ENCODE measurements around the gene PRKCA. TPM values are rescaled to one million over a fixed set of nuclear protein-coding genes. Genes with fewer than 3 reads are reported as not detected.

PRKCA gene
- total and polyA plus RNA-seq, 4 experiments from 2014 or later: 1.1 to 107 (median 56.1) TPM

DNA sequence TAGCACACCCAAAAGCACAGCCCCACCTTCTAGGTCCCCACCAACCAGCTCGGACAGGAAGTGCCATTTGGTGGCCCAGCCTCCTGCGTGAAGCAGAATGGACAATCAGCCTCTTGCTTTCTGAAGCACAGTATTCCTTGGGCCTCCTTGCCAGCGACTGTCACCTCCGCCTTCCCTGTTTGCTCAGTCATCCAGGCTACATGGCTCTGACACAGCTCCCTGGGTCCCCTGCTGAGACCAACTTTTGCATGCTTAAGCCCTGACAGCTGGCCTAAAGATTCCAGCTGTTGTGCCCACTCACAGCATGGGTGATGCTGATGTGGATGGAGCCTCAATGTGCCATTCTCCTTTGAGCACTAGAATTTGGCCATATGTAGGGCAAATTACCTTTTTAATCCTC is 528.0 kb downstream of the PRKCA start:
- H3K27me3 Mint-ChIP-seq: peaks cover 47 to 66% of the 10 kb centered on the region in 2 donors
- H3K27ac Mint-ChIP-seq: peak overlapping the region in 1 of 7 donors; percentile 19
- POLR2A ChIA-PET (ENCODE audit: partially characterized antibody): no interaction called here
- H3K36me3 Mint-ChIP-seq: peaks cover 0 to 3% of the 10 kb centered on the region in 2 donors
- H3K27ac ChIP-seq (ENCODE audit: low read depth, low read length): no peak overlapping the region
- H3K36me3 ChIP-seq (ENCODE audit: insufficient read depth, low read length): no peaks in the 10 kb centered on the region
- no peak overlapping the region for H3K4me3 Mint-ChIP-seq
- no peak overlapping the region for H3K4me3 ChIP-seq (ENCODE audit: low read length in 2 of 2)
- peaks cover 13% of the 10 kb centered on the region for H3K27me3 ChIP-seq (ENCODE audit: insufficient read depth, low read length)
- intact Hi-C loops (cut with micrococcal nuclease): no loop called here
- H3K4me1 ChIP-seq (ENCODE audit: insufficient read depth, low read length): no peaks in the 10 kb centered on the region
- H3K9me3 Mint-ChIP-seq: peaks cover 0 to 10% (median 4%) of the 10 kb centered on the region in 8 donors
- H3K9me3 ChIP-seq (ENCODE audit: control insufficient read depth in 1 of 2, low read length in 2 of 2): no peaks in the 10 kb centered on the region
- DNase-seq: no peak
- CTCF ChIA-PET (ENCODE audit: partially characterized antibody): no interaction called here
- peaks cover 0 to 4% (median 0%) of the 10 kb centered on the region in 4 donors for H3K4me1 Mint-ChIP-seq

DNA sequence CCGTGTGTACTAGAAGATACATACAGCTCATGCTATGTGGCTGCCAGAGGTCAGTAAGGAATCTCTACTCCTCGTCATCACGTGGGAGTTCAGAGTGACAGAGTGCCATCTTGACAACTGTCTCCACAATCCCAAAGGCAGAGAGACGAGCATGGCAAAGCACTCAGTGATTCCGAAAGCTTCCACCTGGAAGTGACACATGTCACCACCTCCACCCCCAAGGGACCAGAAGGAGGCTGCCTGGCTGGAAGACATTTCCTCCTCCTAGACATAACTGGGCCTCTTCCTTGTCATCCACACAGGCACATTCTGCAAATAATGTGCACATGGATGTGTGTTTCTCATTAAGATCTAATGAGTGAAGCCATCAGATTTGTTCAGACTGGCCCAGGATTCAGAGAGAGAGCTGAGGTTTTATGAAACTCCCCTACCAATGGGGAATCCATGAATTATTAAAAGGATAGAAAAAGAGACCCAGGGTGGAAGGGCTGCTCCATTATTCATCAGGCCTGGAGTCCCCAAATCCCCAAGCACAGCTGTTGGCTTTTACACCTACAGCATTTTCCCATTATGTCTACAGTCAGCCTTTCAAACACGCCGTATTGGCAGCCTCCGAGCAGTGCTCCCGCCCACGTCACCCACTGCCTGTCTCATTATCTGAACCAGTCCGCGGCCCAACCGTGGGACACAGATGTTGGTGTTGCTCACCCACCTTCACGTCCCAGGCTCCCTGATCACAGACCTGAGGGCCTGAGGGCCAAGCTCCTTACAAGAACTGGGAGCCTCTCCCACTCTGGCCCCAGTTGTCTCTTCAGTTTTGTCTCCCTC is 529.2 kb downstream of the PRKCA start:
- Mint-ChIP-seq H3K36me3 (peaks cover 0 to 3% of the 10 kb centered on the region in 2 donors), H3K27me3 (peaks cover 49 to 69% of the 10 kb centered on the region in 2 donors), H3K4me1 (peaks cover 0 to 4% (median 0%) of the 10 kb centered on the region in 4 donors), H3K27ac (no peak overlapping the region), H3K9me3 (peaks cover 0 to 10% (median 4%) of the 10 kb centered on the region in 8 donors), H3K4me3 (no peak overlapping the region)
- Histone ChIP-seq H3K4me1 (ENCODE audit: insufficient read depth, low read length) (no peaks in the 10 kb centered on the region), H3K27ac (ENCODE audit: low read depth, low read length) (no peak overlapping the region), H3K27me3 (ENCODE audit: insufficient read depth, low read length) (peaks cover 13% of the 10 kb centered on the region), H3K9me3 (ENCODE audit: control insufficient read depth in 1 of 2, low read length in 2 of 2) (no peaks in the 10 kb centered on the region), H3K4me3 (ENCODE audit: low read length in 2 of 2) (no peak overlapping the region), H3K36me3 (ENCODE audit: insufficient read depth, low read length) (no peaks in the 10 kb centered on the region)
- intact Hi-C loops (cut with micrococcal nuclease): no loop called here
- no peak for DNase-seq
- ChIA-PET CTCF (ENCODE audit: partially characterized antibody) (no interaction called here), POLR2A (ENCODE audit: partially characterized antibody) (no interaction called here)

- POLR2A ChIA-PET (ENCODE audit: partially characterized antibody): no interaction called here
- no peak overlapping the region for H3K4me3 Mint-ChIP-seq
- H3K9me3 ChIP-seq (ENCODE audit: control insufficient read depth in 1 of 2, low read length in 2 of 2): no peaks in the 10 kb centered on the region
- peaks cover 0 to 4% (median 0%) of the 10 kb centered on the region in 4 donors for H3K4me1 Mint-ChIP-seq
- intact Hi-C loops (cut with micrococcal nuclease): no loop called here
- no peak overlapping the region for H3K4me3 ChIP-seq (ENCODE audit: low read length in 2 of 2)
- DNase-seq: no peak
- peaks cover 57 to 70% of the 10 kb centered on the region in 2 donors for H3K27me3 Mint-ChIP-seq
- H3K9me3 Mint-ChIP-seq: peaks cover 0 to 10% (median 2%) of the 10 kb centered on the region in 8 donors
- no peak overlapping the region for H3K27ac ChIP-seq (ENCODE audit: low read depth, low read length)
- H3K36me3 Mint-ChIP-seq: peaks cover 0 to 3% of the 10 kb centered on the region in 2 donors
- H3K4me1 ChIP-seq (ENCODE audit: insufficient read depth, low read length): no peaks in the 10 kb centered on the region
- CTCF ChIA-PET (ENCODE audit: partially characterized antibody): no interaction called here
- no peaks in the 10 kb centered on the region for H3K36me3 ChIP-seq (ENCODE audit: insufficient read depth, low read length)
- H3K27me3 ChIP-seq (ENCODE audit: insufficient read depth, low read length): peaks cover 13% of the 10 kb centered on the region
- no peak overlapping the region for H3K27ac Mint-ChIP-seq
These were observed 530.8 kb downstream of the PRKCA start for GRCh38 chr17:66833201-66833600.

DNA sequence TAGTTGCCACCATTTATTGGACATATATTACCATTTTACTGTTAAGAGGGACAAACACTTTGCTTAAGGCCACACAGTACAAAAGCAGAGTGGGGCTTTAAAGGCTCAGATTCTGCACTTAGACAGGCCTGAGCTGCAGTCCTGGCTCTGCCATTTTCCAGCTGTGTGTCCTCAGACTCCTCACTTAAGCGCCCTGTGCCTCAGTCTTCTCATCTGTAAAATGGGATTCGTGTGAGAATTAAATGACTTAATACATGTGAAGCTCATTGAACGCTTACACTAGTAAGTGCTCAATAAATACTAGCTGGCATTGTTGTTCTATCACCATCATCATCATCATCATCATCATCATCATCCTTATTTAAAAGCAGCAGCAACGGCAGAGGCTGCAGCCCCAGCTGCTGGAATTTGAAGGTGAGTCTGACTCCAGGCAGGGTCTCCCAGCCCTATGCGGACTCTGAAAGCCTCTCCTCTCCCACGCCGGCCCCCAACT is 532.1 kb downstream of the PRKCA start:
- H3K4me3 Mint-ChIP-seq: peak overlapping the region in 1 of 8 donors; percentile 3
- H3K4me3 ChIP-seq (ENCODE audit: low read length in 2 of 2): no peak overlapping the region

DNA sequence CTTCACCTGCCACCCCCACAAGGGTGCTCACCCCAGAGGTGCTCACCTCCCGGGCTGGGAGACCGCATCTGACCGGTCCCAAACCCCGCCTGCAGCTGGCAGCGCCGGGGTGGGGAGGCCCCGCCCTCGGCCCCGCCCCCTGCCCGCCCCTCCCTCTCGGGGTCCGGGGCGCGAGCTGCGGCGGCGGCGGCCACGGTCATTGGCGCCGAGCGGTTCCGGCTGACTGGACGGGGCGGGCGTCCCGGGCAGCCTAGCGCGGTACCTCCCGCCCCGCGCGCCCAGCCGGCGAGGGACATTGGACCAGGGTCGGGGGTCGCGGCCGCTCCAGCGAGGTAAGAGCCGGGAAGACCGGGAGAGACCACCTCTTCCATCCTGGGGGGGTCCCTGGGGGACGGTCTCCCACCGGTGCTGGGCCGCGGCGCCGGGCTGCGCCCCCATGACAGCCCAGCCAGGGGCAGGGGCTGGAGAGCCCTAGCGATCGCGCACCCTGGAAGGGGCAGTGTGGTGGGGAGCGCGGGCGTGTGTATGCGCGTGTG is 532.6 kb downstream of the PRKCA start, which contains the start of gene CACNG5:
TSS of gene CACNG5 (plus strand) at position 199 of the 536 bp plus-strand sequence. CDS start 42,216 bp downstream, outside the sequence.
- H3K4me1 Mint-ChIP-seq: no peaks in the 10 kb centered on the region
- no peaks in the 10 kb centered on the region for H3K4me1 ChIP-seq (ENCODE audit: insufficient read depth, low read length)
- H3K27me3 Mint-ChIP-seq: peaks cover 51 to 56% of the 10 kb centered on the region in 2 donors
- intact Hi-C loops (cut with micrococcal nuclease): no loop called here
- no peak for DNase-seq
- H3K36me3 Mint-ChIP-seq: no peaks in the 10 kb centered on the region
- no peak within 1 kb of the TSS for H3K27ac ChIP-seq (ENCODE audit: low read depth, low read length)
- H3K27me3 ChIP-seq (ENCODE audit: insufficient read depth, low read length): peaks cover 9% of the 10 kb centered on the region
- no peak within 1 kb of the TSS for H3K27ac Mint-ChIP-seq
- H3K9me3 ChIP-seq (ENCODE audit: control insufficient read depth in 1 of 2, low read length in 2 of 2): no peaks in the 10 kb centered on the region
- POLR2A ChIA-PET (ENCODE audit: partially characterized antibody): no interaction called here
- H3K4me3 ChIP-seq (ENCODE audit: low read length in 2 of 2): no peak within 1 kb of the TSS
- H3K36me3 ChIP-seq (ENCODE audit: insufficient read depth, low read length): no peaks in the 10 kb centered on the region
- CTCF ChIA-PET (ENCODE audit: partially characterized antibody): no interaction called here
- H3K9me3 Mint-ChIP-seq: peaks cover 0 to 4% (median 0%) of the 10 kb centered on the region in 8 donors
- H3K4me3 Mint-ChIP-seq: peak within 1 kb of the TSS in 1 of 8 donors; percentile 3

More for the DNA sequence above, 532.1 kb downstream of the PRKCA start:
- intact Hi-C loops (cut with micrococcal nuclease): no loop called here
- Histone ChIP-seq H3K9me3 (ENCODE audit: control insufficient read depth in 1 of 2, low read length in 2 of 2) (no peaks in the 10 kb centered on the region), H3K27ac (ENCODE audit: low read depth, low read length) (no peak overlapping the region), H3K4me1 (ENCODE audit: insufficient read depth, low read length) (no peaks in the 10 kb centered on the region), H3K27me3 (ENCODE audit: insufficient read depth, low read length) (peaks cover 13% of the 10 kb centered on the region), H3K36me3 (ENCODE audit: insufficient read depth, low read length) (no peaks in the 10 kb centered on the region)
- ChIA-PET CTCF (ENCODE audit: partially characterized antibody) (no interaction called here), POLR2A (ENCODE audit: partially characterized antibody) (no interaction called here)
- Mint-ChIP-seq H3K27ac (no peak overlapping the region), H3K36me3 (no peaks in the 10 kb centered on the region), H3K9me3 (peaks cover 0 to 6% (median 0%) of the 10 kb centered on the region in 8 donors), H3K27me3 (peaks cover 54 to 61% of the 10 kb centered on the region in 2 donors), H3K4me1 (no peaks in the 10 kb centered on the region)
- no peak for DNase-seq

GRCh38 chr17:66835476-66835875 is 533.1 kb downstream of the PRKCA start:
- Histone ChIP-seq H3K36me3 (ENCODE audit: insufficient read depth, low read length) (no peaks in the 10 kb centered on the region), H3K9me3 (ENCODE audit: control insufficient read depth in 1 of 2, low read length in 2 of 2) (no peaks in the 10 kb centered on the region), H3K4me3 (ENCODE audit: low read length in 2 of 2) (no peak overlapping the region), H3K4me1 (ENCODE audit: insufficient read depth, low read length) (no peaks in the 10 kb centered on the region), H3K27me3 (ENCODE audit: insufficient read depth, low read length) (peaks cover 7% of the 10 kb centered on the region), H3K27ac (ENCODE audit: low read depth, low read length) (no peak overlapping the region)
- H3K36me3 Mint-ChIP-seq: no peaks in the 10 kb centered on the region
- H3K4me3 Mint-ChIP-seq: no peak overlapping the region
- H3K27me3 Mint-ChIP-seq: peaks cover 48 to 53% of the 10 kb centered on the region in 2 donors
- no peak overlapping the region for H3K27ac Mint-ChIP-seq
- intact Hi-C loops (cut with micrococcal nuclease): no loop called here
- H3K4me1 Mint-ChIP-seq: no peaks in the 10 kb centered on the region
- CTCF ChIA-PET (ENCODE audit: partially characterized antibody): no interaction called here
- POLR2A ChIA-PET (ENCODE audit: partially characterized antibody): no interaction called here
- no peak for DNase-seq
- peaks cover 0 to 4% (median 0%) of the 10 kb centered on the region in 8 donors for H3K9me3 Mint-ChIP-seq

Measured in CD4-positive, alpha-beta memory T cell (primary cell).